GM12878 (cell line): ENCODE measurements around the gene SLCO4A1. TPM values are rescaled to one million over a fixed set of nuclear protein-coding genes. Genes with fewer than 3 reads are reported as not detected.

Source experiments
- ATAC-seq: fragments of 200-7000 bp; cut with Tn5 transposase; 3 replicates; pipeline ENCODE4 v1.9.1; 2020; ENCODE audit warnings: mild to moderate bottlenecking, moderate library complexity
- BruUV-seq: library from RNA; stranded (reverse); fragments of 400-500 nt; replicated peaks from 2 replicates; lab custom pipeline; 2021; lab: Mats Ljungman, UMichigan
- CTCF ChIA-PET: fragments of 300-600 bp; sonication (Branson Sonifier 250); formaldehyde crosslinking; extraction: SDS; loops from one replicate; lab custom pipeline; 2021; ENCODE audit warnings: inconsistent platforms; lab: Yijun Ruan, JAX
- POLR2A ChIA-PET: fragments of 350-600 bp; formaldehyde crosslinking; extraction: SDS; loops from one replicate; lab custom pipeline; 2021; ENCODE audit warnings: inconsistent platforms; lab: Charles Lee
- RAD21 ChIA-PET: fragments of 300-600 bp; sonication (Branson Sonifier 250); formaldehyde crosslinking; loops from one replicate; lab custom pipeline; 2023; ENCODE audit warnings: antibody characterized with exemption; ENCODE audit not compliant: unreplicated experiment; lab: Charles Lee
- SMC1A ChIA-PET: fragments of 300-600 bp; sonication (Branson Sonifier 250); formaldehyde crosslinking; loops from one replicate; lab custom pipeline; 2023; ENCODE audit not compliant: unreplicated experiment, uncharacterized antibody; lab: Charles Lee
- DNase-seq: peaks from one replicate; pipeline ENCODE4 v3.0.0-alpha.2; 2011; ENCODE audit warnings: low read depth, low spot score
- FAIRE-seq: peaks from 3 replicates; lab custom pipeline; 2011; peaks lifted over from hg19 to GRCh38; lab: Jason Lieb, UNC
- H2AFZ ChIP-seq: 2 replicates; pipeline ENCODE4 v1.6.0; 2011; ENCODE audit warnings: low read depth, low read length, control low read depth; ENCODE audit not compliant: control insufficient read depth
- H3K27ac ChIP-seq: 2 replicates; pipeline ENCODE4 v1.5.1; 2011; ENCODE audit warnings: control low read depth; ENCODE audit not compliant: control insufficient read depth, insufficient read depth
- H3K27me3 ChIP-seq, 2 experiments: replicated peaks in 1 of 2; 2 replicates each; pipeline versions ENCODE4 v1.6.0 to v1.6.1; 2011; ENCODE audit warnings: low read length in 1 of 2; ENCODE audit not compliant: control insufficient read depth in 2 of 2, insufficient read depth in 2 of 2
- H3K36me3 ChIP-seq, 2 experiments: 2 replicates each; pipeline ENCODE4 v1.5.1; 2011; ENCODE audit warnings: low read length in 1 of 2; ENCODE audit not compliant: control insufficient read depth in 2 of 2, insufficient read depth in 2 of 2
- H3K4me1 ChIP-seq: 2 replicates; pipeline ENCODE4 v1.6.1; 2011; ENCODE audit warnings: mild to moderate bottlenecking, low read length, moderate library complexity, mixed read lengths; ENCODE audit not compliant: control insufficient read depth, insufficient read depth
- H3K4me2 ChIP-seq: 2 replicates; pipeline ENCODE4 v1.6.0; 2011; ENCODE audit warnings: control low read depth; ENCODE audit not compliant: control insufficient read depth, insufficient read depth
- H3K4me3 ChIP-seq: fragments of 200-600 bp; sonication (generic); 2 replicates; pipeline ENCODE4 v1.5.1; 2016
- H3K79me2 ChIP-seq: 2 replicates; pipeline ENCODE4 v1.6.0; 2011; ENCODE audit warnings: low read length; ENCODE audit not compliant: control insufficient read depth, insufficient read depth
- H3K9ac ChIP-seq: 2 replicates; pipeline ENCODE4 v1.8.0; 2011; ENCODE audit warnings: low read length, control low read depth, mixed read lengths; ENCODE audit not compliant: control insufficient read depth, insufficient read depth
- H3K9me3 ChIP-seq: replicated peaks from 3 replicates; pipeline ENCODE4 v1.5.1; 2011; ENCODE audit warnings: mild to moderate bottlenecking, low read length; ENCODE audit not compliant: control insufficient read depth, insufficient read depth
- H4K20me1 ChIP-seq: 2 replicates; pipeline ENCODE4 v1.6.0; 2011; ENCODE audit not compliant: control insufficient read depth, insufficient read depth
- BACH1 ChIP-seq: fragments of 450-650 bp; IDR thresholded peaks from 2 replicates; pipeline ENCODE4 v1.6.1; 2017; ENCODE audit warnings: mild to moderate bottlenecking, borderline replicate concordance
- KLF5 ChIP-seq: fragments of 450-650 bp; IDR thresholded peaks from 2 replicates; pipeline ENCODE4 v1.6.1; 2014; ENCODE audit warnings: mild to moderate bottlenecking; ENCODE audit not compliant: partially characterized antibody
- MXI1 ChIP-seq: fragments of 150-350 bp; IDR thresholded peaks from 2 replicates; pipeline ENCODE4 v1.6.1; 2011; ENCODE audit warnings: low read depth, mild to moderate bottlenecking, inconsistent platforms, low read length, improper control_type of control experiment
- RELA ChIP-seq: fragments of 450-650 bp; IDR thresholded peaks from 2 replicates; pipeline ENCODE4 v1.8.0; 2014; ENCODE audit warnings: borderline replicate concordance; ENCODE audit not compliant: partially characterized antibody
- SIX5 ChIP-seq: IDR thresholded peaks from 2 replicates; pipeline ENCODE4 v1.6.1; 2011; ENCODE audit warnings: mild to moderate bottlenecking, low read depth, low read length, moderate library complexity; ENCODE audit not compliant: severe bottlenecking
- SREBF1 ChIP-seq: IDR thresholded peaks from 2 replicates; pipeline ENCODE4 v1.6.1; 2012; ENCODE audit warnings: mild to moderate bottlenecking, low read length
- YY1 ChIP-seq: IDR thresholded peaks from 2 replicates; pipeline ENCODE4 v1.6.1; 2011; ENCODE audit warnings: low read depth, mild to moderate bottlenecking, low read length
- ZBTB4 ChIP-seq: fragments of 450-650 bp; formaldehyde crosslinking; IDR thresholded peaks from 2 replicates; pipeline ENCODE4 v1.4.0; 2022; ENCODE audit warnings: mild to moderate bottlenecking, moderate library complexity
- WGBS: methylation state at CpG from one replicate; pipeline ENCODE4 v1.1.6; 2016; ENCODE audit warnings: low lambda C conversion rate; ENCODE audit not compliant: insufficient replicate concordance, insufficient coverage; ENCODE audit errors: missing lambda C conversion rate; 5-methylcytosine and 5-hydroxymethylcytosine counted together
- in situ Hi-C: fragments of 300-500 bp; cut with MboI; formaldehyde crosslinking; loops from 9 replicates; pipeline ENCODE4 v1.14.3; 2018; ENCODE audit warnings: mixed read lengths
- intact Hi-C: fragments of 100-400 bp; cut with micrococcal nuclease; formaldehyde crosslinking; loops from one replicate; pipeline ENCODE4 v1.14.2; 2022; ENCODE audit not compliant: unreplicated experiment
- polyA plus RNA-seq, 11 experiments: library from polyadenylated mRNA; depleted of rRNA in 4 of 11; unstranded in 6 of 11; stranded (reverse) in 5 of 11; fragments of >200 nt; fragmentation: Nextera tagmentation in 4 of 11; fragmentation: Illumina TruSeq in 1 of 11; extraction: Ambion mirVana in 4 of 11; extraction: Trizol in 1 of 11; gene quantifications; 1 replicate in 1 of 11; 2 replicates in 10 of 11; pipeline versions ENCODE4 v1.2.1 to v1.2.3, GENCODE V29; 2011 to 2016; ENCODE audit warnings: inconsistent platforms in 2 of 11, missing spikeins in 2 of 11, low read depth in 1 of 11
- total RNA-seq, 4 experiments: library from RNA; depleted of rRNA in 3 of 4; stranded (reverse); fragments of >200 nt in 3 of 4; fragmentation: Illumina TruSeq in 1 of 4; extraction: Trizol in 1 of 4; gene quantifications; 2 replicates each; pipeline versions ENCODE4 v1.2.1 to v1.2.3, GENCODE V29; 2013 to 2021

SLCO4A1 gene
- total and polyA plus RNA-seq, 10 of the 15 experiments (the other 5 are each of a cell fraction or from before 2014, with no cell fraction given): 2.1 to 30.7 (median 12.0) TPM

GRCh38 chr20:62595069-62595468 lies 47.2 kb upstream of the SLCO4A1 start:
- FAIRE-seq: no peak
- Histone ChIP-seq H3K9ac (no peak overlapping the region), H3K4me3 (no peak overlapping the region), H3K4me1 (no peaks in the 10 kb centered on the region), H2AFZ (no peak overlapping the region), H3K9me3 (no peaks in the 10 kb centered on the region), H3K4me2 (no peak overlapping the region), H4K20me1 (no peaks in the 10 kb centered on the region), H3K36me3 (no peaks in the 10 kb centered on the region), H3K79me2 (no peaks in the 10 kb centered on the region), H3K27me3 (peaks cover 5 to 11% of the 10 kb centered on the region in 2 experiments; a peak in 3 of 4 replicates), H3K27ac (no peak overlapping the region)
- SMC1A ChIA-PET: no interaction called here
- no peak for DNase-seq
- TF ChIP-seq YY1: no peak
- no peak for TF ChIP-seq SIX5
- no peak for TF ChIP-seq KLF5
- TF ChIP-seq ZBTB4: no peak
- no peak for TF ChIP-seq MXI1
- no peak for TF ChIP-seq RELA
- no peak for TF ChIP-seq SREBF1
- TF ChIP-seq BACH1: no peak
- in situ Hi-C loops: no loop called here
- intact Hi-C loops: no loop called here
- POLR2A ChIA-PET: no interaction called here
- no peak for ATAC-seq
- WGBS: 28% methylated on average over 4 of the region's 4 CpGs
- CTCF ChIA-PET: no interaction called here
- BruUV-seq: no TSS peak
- RAD21 ChIA-PET: no interaction called here
